ENCODE measurements around the gene GRIN3B.
A peak's percentile ranks its signal among the peaks of the same experiment; 100 is the strongest.

GRIN3B gene

GRCh38 chr19:1037621-1038064, 37.4 kb downstream of the GRIN3B start:
- no peak for TF ChIP-seq CTCF (conservative IDR thresholded peaks at IDR 0.05; ENCODE audit: low read length)
- DNase-seq (ENCODE audit: low read depth) = no peak

GRCh38 chr19:1038978-1039645, 38.9 kb downstream of the GRIN3B start:
- no peak overlapping the region; the same call in 1 of the 2 replicates for H3K4me3 ChIP-seq (ENCODE audit: low read length)
- DNase-seq (ENCODE audit: low read depth) = peak; percentile 58

More at GRCh38 chr19:1037621-1038064, 37.4 kb downstream of the GRIN3B start:
- no peak overlapping the region for H3K4me3 ChIP-seq (ENCODE audit: low read length)

GRCh38 chr19:1039646-1040475, 39.6 kb downstream of the GRIN3B start, which contains the start of gene ABCA7:
Gene ABCA7, plus strand, starts transcription at chr19:1040107. Its CDS starts 1,255 bp downstream, at chr19:1041362.
- DNase-seq (ENCODE audit: low read depth) = peak; percentile 97
- peak within 1 kb of the TSS; percentile 59 for H3K4me3 ChIP-seq (ENCODE audit: low read length)
- no peak for TF ChIP-seq CTCF (conservative IDR thresholded peaks at IDR 0.05; ENCODE audit: low read length)

More at GRCh38 chr19:1038978-1039645, 38.9 kb downstream of the GRIN3B start:
- TF ChIP-seq CTCF (conservative IDR thresholded peaks at IDR 0.05; ENCODE audit: low read length) = no peak

- DNase-seq (ENCODE audit: low read depth) = peak; percentile 96
- no peak for TF ChIP-seq CTCF (conservative IDR thresholded peaks at IDR 0.05; ENCODE audit: low read length)
These were observed 40.5 kb downstream of the GRIN3B start for GRCh38 chr19:1040476-1041271.

GRCh38 chr19:1041272-1041834, 41.1 kb downstream of the GRIN3B start:
- H3K4me3 ChIP-seq (ENCODE audit: low read length) = peak overlapping the region; percentile 59
- DNase-seq (ENCODE audit: low read depth) = no peak
- no peak for TF ChIP-seq CTCF (conservative IDR thresholded peaks at IDR 0.05; ENCODE audit: low read length)

More at GRCh38 chr19:1040476-1041271, 40.5 kb downstream of the GRIN3B start:
- peak overlapping the region; percentile 59 for H3K4me3 ChIP-seq (ENCODE audit: low read length)

- H3K4me3 ChIP-seq (ENCODE audit: low read length) = no peak overlapping the region
- TF ChIP-seq CTCF (conservative IDR thresholded peaks at IDR 0.05; ENCODE audit: low read length) = no peak
- DNase-seq (ENCODE audit: low read depth) = no peak
These were observed 41.8 kb downstream of the GRIN3B start for GRCh38 chr19:1041835-1042685.
